PFSK-1 (cell line): ENCODE data around the gene BBIP1.

Experiments used
- FOXP2 ChIP-seq: optimal IDR thresholded peaks from 2 replicates; pipeline ENCODE3; 2011; ENCODE audit warnings: borderline replicate concordance, control low read depth, inconsistent platforms; ENCODE audit not compliant: insufficient read depth; ENCODE audit errors: extremely low read length, extremely low read depth
- POLR2AphosphoS5 ChIP-seq: IDR thresholded peaks from 2 replicates; pipeline ENCODE4 v1.6.1; 2012; ENCODE audit warnings: low read depth, mild to moderate bottlenecking, control low read depth, low read length, moderate library complexity
- TAF1 ChIP-seq: IDR thresholded peaks from 2 replicates; pipeline ENCODE4 v1.6.1; 2012; ENCODE audit warnings: low read length, control low read depth, borderline replicate concordance; ENCODE audit not compliant: insufficient read depth
- TF ChIP-seq, protein P1 (sequence below), 2 experiments: IDR thresholded peaks; 2 replicates each; pipeline versions ENCODE4 v1.6.1 to v1.8.0; 2011 to 2012; ENCODE audit warnings: low read depth in 2 of 2, low read length in 2 of 2, control low read depth in 1 of 2, inconsistent platforms in 1 of 2, mild to moderate bottlenecking in 1 of 2, moderate library complexity in 1 of 2; ENCODE audit not compliant: insufficient read depth in 1 of 2

DNA sequence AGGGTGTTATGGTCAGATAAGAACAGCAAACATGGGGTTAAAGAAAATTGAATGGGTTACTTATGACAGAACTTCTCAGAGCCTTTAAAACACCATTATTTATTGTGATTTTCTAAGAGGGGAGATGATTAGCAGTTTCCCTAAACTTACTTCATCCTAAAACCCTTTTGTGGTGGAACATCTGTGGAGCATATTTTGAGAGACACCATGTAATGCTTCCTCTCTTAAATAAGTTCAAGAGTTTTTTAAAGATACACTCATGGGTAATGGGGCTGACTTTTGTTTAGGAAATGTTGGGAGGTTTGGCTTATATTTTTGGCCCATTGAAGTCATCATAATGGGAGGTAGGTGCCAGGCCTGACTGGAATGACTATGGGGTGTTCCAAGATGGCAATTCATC lies 55.6 kb downstream of the BBIP1 start:
- TF ChIP-seq POLR2AphosphoS5 (no peak), TAF1 (no peak), FOXP2 (no peak)
- TF ChIP-seq, protein P1, sequence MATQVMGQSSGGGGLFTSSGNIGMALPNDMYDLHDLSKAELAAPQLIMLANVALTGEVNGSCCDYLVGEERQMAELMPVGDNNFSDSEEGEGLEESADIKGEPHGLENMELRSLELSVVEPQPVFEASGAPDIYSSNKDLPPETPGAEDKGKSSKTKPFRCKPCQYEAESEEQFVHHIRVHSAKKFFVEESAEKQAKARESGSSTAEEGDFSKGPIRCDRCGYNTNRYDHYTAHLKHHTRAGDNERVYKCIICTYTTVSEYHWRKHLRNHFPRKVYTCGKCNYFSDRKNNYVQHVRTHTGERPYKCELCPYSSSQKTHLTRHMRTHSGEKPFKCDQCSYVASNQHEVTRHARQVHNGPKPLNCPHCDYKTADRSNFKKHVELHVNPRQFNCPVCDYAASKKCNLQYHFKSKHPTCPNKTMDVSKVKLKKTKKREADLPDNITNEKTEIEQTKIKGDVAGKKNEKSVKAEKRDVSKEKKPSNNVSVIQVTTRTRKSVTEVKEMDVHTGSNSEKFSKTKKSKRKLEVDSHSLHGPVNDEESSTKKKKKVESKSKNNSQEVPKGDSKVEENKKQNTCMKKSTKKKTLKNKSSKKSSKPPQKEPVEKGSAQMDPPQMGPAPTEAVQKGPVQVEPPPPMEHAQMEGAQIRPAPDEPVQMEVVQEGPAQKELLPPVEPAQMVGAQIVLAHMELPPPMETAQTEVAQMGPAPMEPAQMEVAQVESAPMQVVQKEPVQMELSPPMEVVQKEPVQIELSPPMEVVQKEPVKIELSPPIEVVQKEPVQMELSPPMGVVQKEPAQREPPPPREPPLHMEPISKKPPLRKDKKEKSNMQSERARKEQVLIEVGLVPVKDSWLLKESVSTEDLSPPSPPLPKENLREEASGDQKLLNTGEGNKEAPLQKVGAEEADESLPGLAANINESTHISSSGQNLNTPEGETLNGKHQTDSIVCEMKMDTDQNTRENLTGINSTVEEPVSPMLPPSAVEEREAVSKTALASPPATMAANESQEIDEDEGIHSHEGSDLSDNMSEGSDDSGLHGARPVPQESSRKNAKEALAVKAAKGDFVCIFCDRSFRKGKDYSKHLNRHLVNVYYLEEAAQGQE (IDR thresholded peaks at IDR 0.05; ENCODE audit: insufficient read depth in 1 of 2, low read depth in 2 of 2, low read length in 2 of 2): no peak
